Sciatic nerve (tissue), 2 donors: Measurements from ENCODE around the gene ACSF2. TPM values are rescaled to one million over a fixed set of nuclear protein-coding genes. Genes with fewer than 3 reads are reported as not detected.
"Not testable (repeated sequence)": the region's sequence is repeated elsewhere in the genome, so short reads cannot be mapped to it uniquely, and the experiment has no call there.

Source experiments
- ATAC-seq: fragments of 200-7000 bp; cut with Tn5 transposase; one replicate; pipeline ENCODE4 v1.9.1; 2020; ENCODE audit warnings: mild to moderate bottlenecking, moderate library complexity
- DNase-seq: peaks from one replicate; pipeline ENCODE4 v3.0.0-alpha.2; 2020; ENCODE audit warnings: low spot score
- intact Hi-C: fragments of 100-400 bp; cut with DNase I; formaldehyde crosslinking; loops from one replicate; pipeline ENCODE4 v1.14.2; 2022
- total RNA-seq: library from RNA; stranded (reverse); fragmentation: NEBNext Ultra II Directional; extraction: Animal tissue kit (Norgen Biotek cat#: 25700); gene quantifications from one replicate; pipeline ENCODE4 v1.2.1, GENCODE V29; 2021
- donor health status: DM: no; HTN: no; CAD: no.
- donor health status: DM: no; HTN: no; CAD: no.

The ACSF2 gene
- total RNA-seq, 1 donor from 2014 or later, result 37.8 TPM

DNA sequence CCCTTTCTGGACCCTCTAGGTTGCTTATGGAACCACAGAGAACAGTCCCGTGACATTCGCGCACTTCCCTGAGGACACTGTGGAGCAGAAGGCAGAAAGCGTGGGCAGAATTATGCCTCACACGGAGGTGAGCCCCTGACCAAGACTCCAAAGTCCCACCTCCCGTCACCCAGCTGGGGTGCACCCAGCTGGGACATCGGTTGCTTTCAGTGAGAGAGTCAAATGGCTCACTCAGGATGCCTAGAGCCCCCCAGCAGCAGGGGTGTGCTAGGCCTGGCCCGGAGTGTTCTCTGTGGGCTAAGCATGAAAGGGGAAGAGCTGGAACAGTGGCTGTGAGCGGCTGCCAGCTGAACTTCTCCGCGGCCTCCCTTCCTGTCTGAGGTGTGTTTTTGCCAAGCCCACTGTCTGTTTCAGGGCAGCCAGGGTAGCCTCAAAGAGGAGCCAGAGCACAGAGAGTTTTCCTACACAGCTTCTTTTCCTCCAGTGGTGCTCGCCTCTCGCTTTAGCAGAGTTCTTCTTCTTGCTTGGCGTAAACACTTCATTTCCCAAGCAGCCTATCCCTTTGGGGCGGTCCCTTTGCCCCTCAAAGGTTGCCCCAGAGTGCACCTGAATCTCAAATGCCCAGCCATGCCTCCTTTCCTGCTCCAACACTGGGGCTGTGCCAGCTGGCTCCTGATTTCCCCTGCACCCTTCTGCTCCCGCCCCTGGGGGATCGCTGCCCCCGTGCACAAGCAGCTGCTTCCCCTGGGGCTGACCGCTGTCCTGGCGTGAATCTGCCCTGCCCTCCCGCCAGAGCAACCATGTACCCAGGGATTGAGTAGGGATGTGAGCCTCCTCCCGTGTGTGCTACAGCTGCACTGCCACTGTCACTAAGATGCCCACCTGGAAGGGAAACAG, 45.2 kb downstream of the ACSF2 start:
- ATAC-seq (no peak), DNase-seq (no peak)
- intact Hi-C loops, result no loop called here

DNA sequence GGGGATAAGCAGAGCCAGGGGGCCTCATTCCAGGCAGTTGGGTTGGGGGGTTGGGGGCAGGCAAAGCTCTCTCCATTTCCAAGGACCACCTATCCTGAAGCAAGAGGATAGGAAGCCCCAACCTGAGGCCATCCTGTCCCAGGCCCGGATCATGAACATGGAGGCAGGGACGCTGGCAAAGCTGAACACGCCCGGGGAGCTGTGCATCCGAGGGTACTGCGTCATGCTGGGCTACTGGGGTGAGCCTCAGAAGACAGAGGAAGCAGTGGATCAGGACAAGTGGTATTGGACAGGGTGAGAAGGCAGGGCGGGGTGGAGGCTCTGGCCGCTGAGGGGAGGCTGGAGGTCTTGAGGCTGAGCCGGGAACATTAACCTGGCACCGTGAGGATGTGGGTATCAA, 46.3 kb downstream of the ACSF2 start:
- ATAC-seq (no peak), DNase-seq (no peak)
- intact Hi-C loops, result no loop called here

DNA sequence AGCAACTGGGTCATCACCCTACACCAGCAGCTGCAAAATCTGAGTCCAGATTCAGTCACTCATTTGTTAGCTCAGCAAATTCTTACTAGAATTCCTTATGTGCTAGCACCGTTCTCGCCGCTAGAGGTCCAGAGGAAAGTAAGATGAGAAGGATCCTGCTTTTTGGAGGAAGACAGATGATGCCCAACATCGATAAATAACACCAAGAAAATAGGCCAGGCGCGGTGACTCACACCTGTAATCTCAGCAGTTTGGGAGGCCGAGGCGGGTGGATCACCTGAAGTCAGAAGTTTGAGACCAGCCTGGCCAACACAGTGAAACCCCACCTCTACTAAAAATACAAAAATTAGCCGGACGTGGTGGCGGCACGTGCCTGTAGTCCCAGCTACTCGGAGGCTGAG, 46.7 kb downstream of the ACSF2 start:
- intact Hi-C loops, ATAC-seq, DNase-seq: not testable (repeated sequence)

DNA sequence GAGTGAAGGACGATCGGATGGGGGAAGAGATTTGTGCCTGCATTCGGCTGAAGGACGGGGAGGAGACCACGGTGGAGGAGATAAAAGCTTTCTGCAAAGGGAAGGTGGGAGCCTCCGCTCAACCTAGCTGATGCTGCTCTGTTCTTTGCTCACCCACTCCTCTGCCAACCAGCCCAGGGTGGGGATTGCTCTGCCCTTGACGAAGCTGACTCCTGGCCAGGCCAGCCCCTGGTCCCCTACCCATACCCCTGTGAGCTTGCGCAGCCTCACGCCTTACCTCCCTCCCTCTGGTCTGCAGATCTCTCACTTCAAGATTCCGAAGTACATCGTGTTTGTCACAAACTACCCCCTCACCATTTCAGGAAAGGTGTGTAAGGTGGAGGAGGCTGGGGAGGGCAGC, 47.9 kb downstream of the ACSF2 start:
- DNase-seq, result no peak
- no peak for ATAC-seq
- intact Hi-C loops, result no loop called here

DNA sequence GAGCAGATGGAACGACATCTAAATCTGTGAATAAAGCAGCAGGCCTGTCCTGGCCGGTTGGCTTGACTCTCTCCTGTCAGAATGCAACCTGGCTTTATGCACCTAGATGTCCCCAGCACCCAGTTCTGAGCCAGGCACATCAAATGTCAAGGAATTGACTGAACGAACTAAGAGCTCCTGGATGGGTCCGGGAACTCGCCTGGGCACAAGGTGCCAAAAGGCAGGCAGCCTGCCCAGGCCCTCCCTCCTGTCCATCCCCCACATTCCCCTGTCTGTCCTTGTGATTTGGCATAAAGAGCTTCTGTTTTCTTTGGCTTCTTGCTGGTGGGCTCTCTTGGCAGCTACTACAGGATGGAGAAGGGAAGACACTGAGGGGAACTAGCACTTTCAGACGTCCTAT, 48.5 kb downstream of the ACSF2 start:
- DNase-seq (no peak), ATAC-seq (no peak)
- intact Hi-C loops, result no loop called here

DNA sequence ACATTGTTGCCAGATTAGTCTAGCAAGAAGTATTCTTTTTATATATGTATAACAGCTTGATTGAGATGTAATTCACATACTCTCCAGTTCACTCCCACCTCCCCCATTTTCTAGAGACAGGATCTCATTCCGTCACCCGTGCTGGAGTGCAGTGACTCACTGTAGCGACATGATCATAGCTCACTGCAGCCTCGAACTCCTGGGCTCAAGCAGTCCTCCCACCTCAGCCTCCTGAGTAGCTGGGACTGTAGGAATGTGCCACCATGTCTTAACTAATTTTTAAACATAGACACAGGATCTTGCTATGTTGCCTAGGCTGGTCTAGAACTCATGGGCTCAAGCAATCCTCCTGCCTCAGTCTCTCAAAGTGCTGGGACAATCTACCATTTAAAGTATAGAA, 49.3 kb downstream of the ACSF2 start:
- ATAC-seq (no peak), DNase-seq (no peak)
- intact Hi-C loops, result no loop called here

DNA sequence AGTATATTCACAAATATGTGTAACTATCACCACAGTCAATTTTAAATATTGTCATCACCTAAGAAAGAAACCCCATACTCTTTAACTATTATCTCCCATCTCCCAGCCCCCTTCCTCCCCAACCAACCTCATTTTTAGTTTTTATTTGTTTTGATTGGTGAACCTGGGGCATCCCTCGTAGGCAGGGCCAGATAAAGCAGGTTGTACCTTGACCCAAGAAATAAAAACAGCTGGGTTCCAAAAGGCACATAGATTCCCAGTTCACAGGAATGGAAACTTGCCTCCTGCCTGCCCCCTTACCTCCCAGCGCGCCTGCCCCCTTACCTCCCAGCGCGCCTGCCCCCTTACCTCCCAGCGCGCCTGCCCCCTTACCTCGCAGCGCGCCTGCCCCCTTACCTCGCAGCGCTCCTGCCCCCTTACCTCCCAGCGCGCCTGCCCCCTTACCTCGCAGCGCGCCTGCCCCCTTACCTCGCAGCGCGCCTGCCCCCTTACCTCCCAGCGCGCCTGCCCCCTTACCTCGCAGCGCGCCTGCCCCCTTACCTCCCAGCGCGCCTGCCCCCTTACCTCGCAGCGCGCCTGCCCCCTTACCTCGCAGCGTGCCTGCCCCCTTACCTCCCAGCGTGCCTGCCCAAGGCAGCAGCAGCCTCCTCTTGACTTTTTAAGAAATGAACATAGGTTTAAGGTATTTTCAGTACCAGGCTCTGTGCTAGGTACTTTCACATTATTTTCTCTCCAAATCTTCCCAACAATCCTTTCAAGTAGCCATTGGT, 49.9 kb downstream of the ACSF2 start:
- DNase-seq, intact Hi-C loops: not testable (repeated sequence)

DNA sequence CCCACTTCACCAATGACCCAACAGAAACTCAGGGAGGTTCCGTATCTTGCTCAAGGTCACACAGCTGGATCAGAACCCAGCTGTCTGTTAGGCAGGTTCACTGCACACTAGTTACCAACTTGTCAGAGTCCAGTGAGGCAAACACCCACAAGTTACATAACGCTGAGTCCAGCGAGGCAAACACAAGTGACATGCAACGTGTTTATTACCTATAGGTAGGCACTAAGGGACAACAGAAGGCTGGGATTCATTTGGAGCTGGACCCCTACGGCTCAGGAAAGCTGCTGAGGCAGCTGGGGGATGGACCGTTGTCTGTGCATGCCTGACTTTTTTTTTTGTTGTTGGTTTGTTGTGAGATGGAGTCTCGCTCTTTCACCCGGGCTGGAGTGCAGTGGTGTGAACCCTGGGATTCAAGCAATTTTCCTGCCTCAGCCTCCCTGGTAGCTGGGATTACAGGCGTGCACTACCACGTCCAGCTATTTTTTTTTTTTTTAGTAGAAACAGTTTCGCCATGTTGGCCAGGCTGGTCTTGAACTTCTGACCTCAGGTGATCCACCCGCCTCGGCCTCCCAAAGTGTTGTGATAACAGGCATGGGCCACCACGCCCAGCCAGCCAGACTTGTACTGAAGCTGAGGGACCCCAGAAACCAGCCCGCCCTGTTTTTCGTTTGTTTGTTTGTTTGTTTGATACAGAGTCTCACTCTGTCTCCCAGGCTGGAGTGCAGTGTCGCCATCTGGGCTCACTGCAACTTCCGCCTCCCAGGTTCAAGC, 50.7 kb downstream of the ACSF2 start:
- intact Hi-C loops, result loop anchor here (1.0 kb wide), 1 partner anchor 62 kb away; no protein-coding TSS in a partner anchor
- no peak for DNase-seq

More for the DNA sequence above, 49.9 kb downstream of the ACSF2 start:
- not testable (repeated sequence) for ATAC-seq

DNA sequence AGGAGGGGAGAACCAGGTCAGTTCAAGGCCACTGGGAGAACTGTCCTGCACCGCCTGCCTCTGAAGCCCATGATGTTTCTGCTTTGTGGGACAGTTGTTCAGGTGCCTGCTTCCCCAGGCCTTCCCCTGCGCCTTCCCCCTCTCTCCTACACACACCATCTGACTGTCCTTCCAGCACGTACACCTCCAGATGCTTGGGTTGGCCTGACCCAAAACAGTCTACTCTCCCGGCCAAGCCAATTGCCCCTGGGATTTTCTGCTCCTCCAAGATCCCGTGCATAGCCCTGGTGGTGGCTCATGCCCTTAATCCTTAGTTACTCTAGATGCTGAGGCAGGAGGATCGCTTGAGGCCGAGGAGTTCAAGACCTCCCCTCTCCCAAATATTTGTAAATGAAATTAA, 52.0 kb downstream of the ACSF2 start:
- intact Hi-C loops, result loop anchor here (1.0 kb wide), 1 partner anchor 60 kb away; no protein-coding TSS in a partner anchor
- ATAC-seq (no peak), DNase-seq (no peak)

More for the DNA sequence above, 50.7 kb downstream of the ACSF2 start:
- ATAC-seq, result no peak

DNA sequence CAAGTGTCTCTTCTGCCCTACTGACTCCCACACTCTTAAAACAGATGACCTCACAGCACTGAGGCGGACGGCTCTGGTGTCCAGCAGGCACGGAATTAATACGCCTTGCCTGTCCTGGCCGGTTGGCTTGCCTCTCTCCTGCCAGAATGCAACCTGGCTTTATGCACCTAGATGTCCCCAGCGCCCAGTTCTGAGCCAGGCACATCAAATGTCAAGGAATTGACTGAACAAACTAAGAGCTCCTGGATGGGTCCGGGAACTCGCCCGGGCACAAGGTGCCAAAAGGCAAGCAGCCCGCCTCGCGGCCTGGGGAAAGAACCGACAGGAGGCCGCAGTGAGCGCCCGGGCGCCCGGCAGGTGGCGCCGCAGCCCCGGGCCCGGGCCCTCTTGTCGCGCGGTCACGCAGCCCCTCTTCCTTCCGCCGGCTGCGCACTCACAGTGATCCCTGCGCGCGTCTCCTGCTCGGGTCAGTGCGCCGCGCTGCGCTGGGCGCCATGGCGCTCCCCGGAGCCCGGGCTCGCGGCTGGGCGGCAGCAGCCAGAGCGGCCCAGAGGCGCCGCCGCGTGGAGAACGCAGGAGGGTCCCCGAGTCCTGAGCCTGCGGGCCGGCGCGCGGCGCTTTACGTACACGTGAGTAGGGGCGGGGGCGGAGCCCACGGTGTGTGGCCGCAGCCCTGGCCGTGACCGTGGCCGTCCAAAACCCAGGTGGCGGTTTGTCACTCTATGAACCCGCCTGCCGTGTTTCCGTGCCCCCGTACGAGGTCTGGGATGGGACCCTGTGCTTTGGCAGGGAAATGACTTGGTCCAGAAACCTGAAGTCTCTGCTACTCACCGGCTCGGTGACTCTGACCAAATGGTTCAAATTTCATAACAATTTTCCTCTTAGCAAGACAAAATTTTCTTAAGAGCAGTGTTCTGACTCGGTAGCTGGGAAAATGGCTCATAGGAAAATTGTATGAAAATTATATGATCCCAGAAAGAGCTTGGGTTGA, 52.7 kb downstream of the ACSF2 start, which contains the start of gene RSAD1:
Gene RSAD1, plus strand, starts transcription at position 470 of the 991 bp plus-strand sequence. Its CDS starts 25 bp downstream, at position 495.
- intact Hi-C loops, result no loop called here
- ATAC-seq, result peak; percentile 72
- peak; percentile 87 for DNase-seq

DNA sequence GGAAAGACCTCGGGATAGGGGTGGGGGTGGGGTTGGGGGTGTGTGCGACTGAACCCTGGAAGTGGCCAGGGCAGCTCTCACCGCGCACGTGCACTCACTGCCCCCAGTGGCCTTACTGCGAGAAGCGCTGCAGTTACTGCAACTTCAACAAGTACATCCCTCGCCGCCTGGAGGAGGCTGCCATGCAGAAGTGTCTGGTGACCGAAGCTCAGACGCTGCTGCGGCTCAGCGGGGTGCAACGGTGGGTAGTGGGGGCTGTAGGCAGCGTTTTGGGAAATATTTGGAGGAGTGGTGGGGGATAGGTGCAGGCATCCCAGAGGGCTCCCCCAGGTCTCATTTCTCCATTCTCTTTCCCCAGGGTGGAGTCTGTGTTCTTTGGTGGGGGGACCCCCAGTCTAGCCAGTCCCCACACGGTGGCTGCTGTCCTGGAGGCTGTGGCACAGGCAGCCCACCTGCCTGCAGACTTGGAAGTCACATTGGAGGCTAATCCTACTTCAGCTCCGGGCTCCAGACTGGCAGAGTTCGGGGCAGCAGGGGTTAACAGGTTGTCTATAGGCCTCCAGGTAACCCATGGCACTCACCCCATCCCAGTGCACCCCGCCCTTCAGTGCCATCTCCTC, 53.6 kb downstream of the ACSF2 start:
- intact Hi-C loops, result loop anchor here (10.0 kb wide), 1 partner anchor 135 kb away; no protein-coding TSS in a partner anchor
- peak; percentile 81 for DNase-seq
- ATAC-seq, result peak; percentile 54

DNA sequence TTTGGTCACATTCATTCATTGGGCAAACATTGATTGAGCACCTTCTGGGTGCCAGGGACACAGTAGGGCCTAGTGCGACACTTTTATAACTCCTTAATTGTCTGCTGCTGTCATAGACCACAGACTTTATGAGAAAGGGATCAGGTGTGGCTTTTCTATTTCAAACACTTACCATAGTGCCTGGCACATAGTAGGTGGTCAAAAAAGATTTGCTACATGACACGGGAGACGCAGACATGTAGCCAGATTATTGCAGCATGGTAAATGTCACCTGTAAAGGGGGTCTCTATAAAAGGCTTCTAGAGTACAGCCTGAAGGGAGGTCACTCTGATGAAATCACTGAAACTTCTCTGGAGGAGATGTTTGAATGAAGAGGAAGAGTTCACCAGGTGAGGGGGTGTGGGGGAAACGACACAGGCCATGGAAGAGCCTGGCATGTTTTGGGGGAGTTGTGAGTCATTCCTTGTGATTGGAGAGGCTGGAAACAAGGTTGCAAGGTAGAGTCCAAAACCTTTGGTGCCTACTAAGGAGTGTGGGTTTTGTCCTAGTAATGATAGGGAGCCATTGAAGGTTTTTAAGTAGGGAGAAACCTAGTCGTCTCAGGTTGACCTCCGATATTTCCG, 54.2 kb downstream of the ACSF2 start:
- DNase-seq, result no peak
- intact Hi-C loops, result loop anchor here (10.0 kb wide), 1 partner anchor 135 kb away; no protein-coding TSS in a partner anchor
- no peak for ATAC-seq

DNA sequence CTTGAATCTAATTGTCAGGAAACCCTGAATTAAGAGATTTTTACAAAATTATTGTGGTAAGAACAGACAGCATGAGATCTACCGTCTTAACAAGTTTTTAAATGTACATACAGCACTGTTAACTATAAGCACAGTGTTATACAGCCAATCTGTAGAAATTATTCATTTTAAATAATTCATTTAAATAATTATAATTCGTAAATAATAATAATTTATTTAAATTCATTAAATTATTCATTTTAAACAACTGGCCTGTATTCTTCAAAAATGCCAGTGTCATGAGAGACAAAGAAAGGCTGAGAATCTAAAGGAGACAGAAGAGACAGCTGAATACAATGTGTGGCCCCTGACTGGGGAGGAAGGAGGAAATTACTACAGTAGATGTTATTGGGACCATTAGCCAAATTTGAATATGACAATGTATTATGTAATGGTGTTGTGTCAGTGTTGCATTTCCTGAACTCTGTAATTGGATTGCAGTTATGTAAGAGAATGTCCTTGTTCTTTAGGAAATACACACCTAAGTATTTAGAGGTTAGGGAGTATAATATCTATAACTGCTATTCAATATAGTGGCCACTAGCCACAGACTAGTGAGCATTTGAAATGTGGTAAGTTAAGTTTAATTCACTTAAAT, 55.0 kb downstream of the ACSF2 start:
- ATAC-seq (no peak), DNase-seq (no peak)
- intact Hi-C loops, result loop anchor here (10.0 kb wide), 1 partner anchor 134 kb away; no protein-coding TSS in a partner anchor

DNA sequence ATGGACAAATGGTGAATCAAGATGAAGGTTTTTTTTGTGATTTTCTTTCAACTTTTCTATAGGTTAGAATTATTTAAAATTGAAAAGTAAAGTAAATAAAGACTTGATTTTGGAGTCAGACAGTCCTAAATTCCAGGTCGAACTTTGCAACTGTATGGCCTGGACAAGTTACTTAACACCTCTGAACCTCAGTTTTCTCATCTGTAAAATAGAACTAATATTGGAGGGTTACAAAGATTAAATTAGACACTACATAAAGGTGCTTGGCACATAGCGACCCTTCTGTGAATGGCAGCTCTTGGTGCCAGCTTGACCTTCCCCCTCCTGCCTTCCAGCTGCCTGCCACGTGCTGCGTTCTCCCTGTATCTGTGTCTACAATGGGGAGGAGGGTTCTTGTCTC, 55.6 kb downstream of the ACSF2 start:
- ATAC-seq (no peak), DNase-seq (no peak)
- intact Hi-C loops, result loop anchor here (10.0 kb wide), 1 partner anchor 133 kb away; no protein-coding TSS in a partner anchor

DNA sequence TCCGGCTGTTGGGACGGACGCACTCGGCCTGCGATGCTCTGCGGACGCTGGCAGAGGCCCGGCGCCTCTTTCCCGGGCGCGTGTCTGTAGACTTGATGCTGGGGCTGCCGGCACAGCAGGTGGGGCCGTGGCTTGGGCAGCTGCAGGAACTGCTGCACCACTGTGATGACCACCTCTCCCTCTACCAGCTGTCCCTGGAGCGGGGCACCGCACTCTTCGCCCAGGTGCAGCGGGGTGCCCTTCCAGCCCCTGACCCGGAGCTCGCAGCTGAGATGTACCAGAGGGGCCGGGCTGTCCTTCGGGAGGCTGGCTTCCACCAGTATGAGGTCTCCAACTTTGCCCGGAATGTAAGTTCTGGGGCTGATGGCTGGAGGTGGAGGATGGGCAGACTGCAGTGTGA, 56.1 kb downstream of the ACSF2 start:
- peak; percentile 0 for ATAC-seq
- DNase-seq, result no peak
- intact Hi-C loops, result loop anchor here (10.0 kb wide), 1 partner anchor 133 kb away; no protein-coding TSS in a partner anchor

DNA sequence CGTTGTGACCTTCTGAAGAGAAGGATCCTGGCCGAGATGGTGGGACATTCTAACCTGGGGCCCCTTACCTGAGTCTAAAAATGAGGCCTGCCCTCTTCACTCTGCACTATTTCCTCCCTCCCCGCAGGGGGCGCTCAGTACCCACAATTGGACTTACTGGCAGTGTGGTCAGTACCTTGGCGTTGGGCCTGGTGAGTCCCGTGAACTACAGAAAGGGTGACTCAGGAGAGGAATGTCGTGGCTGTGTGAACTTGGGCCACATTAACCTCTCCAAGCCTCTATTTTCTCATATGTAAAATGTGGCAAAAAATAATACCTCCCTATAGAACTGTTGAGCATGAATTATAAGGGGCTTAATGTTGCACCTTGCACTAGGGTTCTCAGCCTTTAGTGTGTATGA, 56.5 kb downstream of the ACSF2 start:
- DNase-seq, result peak; percentile 97

More for the DNA sequence above, 56.5 kb downstream of the ACSF2 start:
- intact Hi-C loops, result loop anchor here (10.0 kb wide), 1 partner anchor 132 kb away; no protein-coding TSS in a partner anchor
- ATAC-seq, result peak; percentile 89
